ENCODE data around the gene LENG1. TPM values are rescaled to one million over a fixed set of nuclear protein-coding genes. Genes with fewer than 3 reads are reported as not detected.

Gene LENG1
- polyA plus RNA-seq, 3 donors: 7.5 to 10.5 (median 9.8) TPM

DNA sequence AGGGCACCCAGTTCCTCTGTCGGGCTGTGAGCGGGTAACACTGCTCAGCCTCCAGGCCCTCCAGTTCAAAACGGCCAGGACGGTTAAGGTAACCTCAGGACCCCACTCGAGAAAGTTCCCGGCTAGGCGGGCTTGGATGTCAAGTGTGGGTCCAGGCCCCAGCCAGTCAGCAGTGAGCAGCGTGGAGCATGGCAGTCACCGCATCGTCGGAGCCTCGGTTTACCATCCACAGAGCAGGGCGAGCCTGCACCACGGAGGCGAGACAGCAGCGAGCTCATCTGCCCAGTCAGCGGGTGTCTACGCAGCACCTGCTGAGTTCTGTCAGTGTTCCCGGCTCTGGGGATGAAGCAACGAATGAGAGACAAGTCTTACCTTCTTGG, 29.9 kb downstream of the LENG1 start:
- DNase-seq (ENCODE audit: extremely low read depth in 1 of 11, low read depth in 9 of 11, low spot score in 4 of 11): no peak

DNA sequence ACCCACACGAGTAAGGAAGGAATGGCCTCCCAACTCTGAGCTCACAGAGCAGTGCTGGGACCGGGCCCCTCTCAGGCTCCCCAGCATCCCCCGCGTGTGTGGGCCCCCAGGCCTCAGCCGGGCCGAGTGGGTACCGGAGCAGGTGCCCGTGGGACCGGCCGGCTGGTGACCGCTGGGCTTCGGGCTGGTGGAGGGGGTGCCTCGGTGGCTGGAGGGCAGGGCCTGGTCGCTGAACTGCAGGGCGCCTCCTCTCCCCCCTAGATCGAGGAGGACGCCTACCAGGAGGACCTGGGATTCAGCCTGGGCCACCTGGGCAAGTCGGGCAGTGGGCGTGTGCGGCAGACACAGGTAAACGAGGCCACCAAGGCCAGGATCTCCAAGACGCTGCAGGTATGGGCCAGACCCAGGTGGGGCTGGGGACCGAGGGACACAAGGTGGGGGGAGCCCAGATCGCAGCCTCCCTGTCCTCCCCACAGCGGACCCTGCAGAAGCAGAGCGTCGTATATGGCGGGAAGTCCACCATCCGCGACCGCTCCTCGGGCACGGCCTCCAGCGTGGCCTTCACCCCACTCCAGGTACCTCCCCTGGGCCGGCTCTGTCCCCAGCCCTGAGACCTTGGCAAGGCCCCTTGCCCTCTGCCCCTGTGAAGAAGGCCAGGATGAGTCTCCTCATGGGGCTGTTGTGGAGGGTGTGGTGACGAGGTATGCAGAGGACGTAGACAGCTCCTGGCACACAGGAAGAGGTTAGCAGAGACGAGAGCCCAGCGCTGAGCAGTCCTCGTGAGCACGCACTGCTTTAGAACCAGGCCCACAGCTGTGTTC, 30.5 kb downstream of the LENG1 start:
- no peak for DNase-seq (ENCODE audit: extremely low read depth in 1 of 11, low read depth in 9 of 11, low spot score in 4 of 11)

DNA sequence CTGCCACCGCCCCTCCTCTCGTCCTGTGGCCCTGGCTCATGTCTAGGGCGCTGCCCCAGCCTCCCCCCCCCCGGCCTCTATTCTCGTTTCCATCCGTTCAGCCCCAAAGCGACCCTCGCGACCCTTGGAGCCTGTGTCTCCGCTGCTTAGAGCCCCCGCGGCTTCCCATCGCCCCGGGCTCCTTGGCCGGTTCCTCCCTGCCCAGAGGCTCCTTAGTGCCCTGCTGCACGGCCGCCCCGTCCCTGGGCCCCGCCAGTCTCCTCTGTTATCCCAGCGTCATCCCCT, 31.1 kb downstream of the LENG1 start:
- no peak for DNase-seq (ENCODE audit: extremely low read depth in 1 of 11, low read depth in 9 of 11, low spot score in 4 of 11)

DNA sequence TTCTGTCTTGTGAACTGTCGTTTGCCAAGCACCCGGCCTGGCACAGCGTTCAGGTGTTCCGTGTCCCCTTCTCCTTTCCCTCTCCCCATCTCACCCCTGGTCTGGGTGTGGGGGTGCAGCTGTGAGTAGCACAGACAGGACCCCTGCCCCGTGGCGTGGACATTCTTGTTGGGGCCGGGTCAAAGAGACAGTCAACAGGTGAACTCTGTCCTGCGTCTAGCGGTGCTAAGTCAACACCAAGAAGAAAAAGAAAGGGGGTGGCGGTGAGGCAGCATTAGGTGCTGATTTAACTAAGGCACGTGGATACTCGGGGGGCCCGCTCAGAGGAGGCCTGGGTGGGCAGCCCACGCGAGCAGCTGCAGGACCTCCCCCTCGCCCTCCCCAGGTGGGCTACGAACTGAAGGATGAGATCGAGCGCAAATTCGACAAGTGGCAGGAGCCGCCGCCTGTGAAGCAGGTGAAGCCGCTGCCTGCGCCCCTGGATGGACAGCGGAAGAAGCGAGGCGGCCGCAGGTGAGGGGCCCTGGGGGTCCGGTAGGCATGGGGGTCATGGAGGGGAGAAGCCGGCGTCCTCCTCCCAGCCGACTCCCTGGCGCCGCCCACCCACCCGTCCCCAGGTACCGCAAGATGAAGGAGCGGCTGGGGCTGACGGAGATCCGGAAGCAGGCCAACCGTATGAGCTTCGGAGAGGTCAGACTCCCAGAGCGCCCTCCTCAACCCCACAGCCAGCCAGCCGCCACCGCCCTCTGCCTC, 31.7 kb downstream of the LENG1 start:
- DNase-seq (ENCODE audit: extremely low read depth in 1 of 11, low read depth in 9 of 11, low spot score in 4 of 11): no peak

DNA sequence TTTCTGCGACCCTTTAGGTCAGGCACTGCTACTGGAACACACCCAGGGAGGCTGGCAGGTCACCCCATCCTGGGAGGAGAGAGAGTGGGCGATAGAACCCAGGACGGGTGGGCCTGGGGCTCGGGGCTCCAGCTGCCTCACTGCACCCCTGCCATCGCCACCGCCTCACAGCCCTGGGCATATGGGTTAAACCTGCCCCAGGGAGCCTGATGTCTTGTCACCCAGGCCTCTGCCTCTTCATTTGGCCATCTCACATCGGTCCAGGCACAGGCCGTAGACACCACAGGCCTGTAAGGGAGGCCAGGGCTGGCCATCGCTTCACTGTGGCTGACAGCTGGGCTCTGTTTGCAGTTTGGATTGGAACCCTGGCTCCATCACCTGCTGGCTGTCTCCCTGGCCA, 33.8 kb downstream of the LENG1 start:
- no peak for DNase-seq (ENCODE audit: extremely low read depth in 1 of 11, low read depth in 9 of 11, low spot score in 4 of 11)

DNA sequence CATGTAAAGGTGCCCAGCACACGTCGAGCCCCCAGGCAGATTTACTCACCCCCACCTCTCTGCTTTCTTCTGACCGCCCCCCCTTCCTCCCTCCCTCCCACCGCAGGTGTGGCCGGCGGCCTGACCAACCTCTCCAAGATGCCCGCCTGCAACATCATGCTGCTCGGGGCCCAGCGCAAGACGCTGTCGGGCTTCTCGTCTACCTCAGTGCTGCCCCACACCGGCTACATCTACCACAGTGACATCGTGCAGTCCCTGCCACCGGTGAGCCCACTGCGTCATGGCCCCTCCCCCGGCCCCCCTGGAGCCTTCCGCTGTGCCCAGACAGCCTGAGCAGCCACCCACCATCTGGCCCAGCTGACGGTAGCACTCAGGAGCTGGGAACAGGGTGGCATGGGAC, 35.1 kb downstream of the LENG1 start:
- DNase-seq (ENCODE audit: extremely low read depth in 1 of 11, low read depth in 9 of 11, low spot score in 4 of 11): no peak

DNA sequence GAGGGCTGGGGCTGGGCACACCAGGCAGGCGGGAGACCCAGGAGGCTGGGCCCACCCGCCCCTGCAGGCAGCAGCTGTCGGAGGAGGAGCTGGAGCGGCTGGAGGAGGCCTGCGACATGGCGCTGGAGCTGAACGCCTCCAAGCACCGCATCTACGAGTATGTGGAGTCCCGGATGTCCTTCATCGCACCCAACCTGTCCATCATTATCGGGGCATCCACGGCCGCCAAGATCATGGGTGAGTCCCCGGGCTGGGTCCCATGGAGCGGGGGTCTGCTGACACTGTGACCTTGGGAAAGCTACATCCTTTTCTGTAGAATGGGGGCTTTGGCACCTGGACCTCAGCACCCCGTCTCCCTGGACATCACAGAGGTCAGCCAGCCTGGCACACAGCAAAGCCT, 35.8 kb downstream of the LENG1 start:
- DNase-seq (ENCODE audit: extremely low read depth in 1 of 11, low read depth in 9 of 11, low spot score in 4 of 11): no peak

DNA sequence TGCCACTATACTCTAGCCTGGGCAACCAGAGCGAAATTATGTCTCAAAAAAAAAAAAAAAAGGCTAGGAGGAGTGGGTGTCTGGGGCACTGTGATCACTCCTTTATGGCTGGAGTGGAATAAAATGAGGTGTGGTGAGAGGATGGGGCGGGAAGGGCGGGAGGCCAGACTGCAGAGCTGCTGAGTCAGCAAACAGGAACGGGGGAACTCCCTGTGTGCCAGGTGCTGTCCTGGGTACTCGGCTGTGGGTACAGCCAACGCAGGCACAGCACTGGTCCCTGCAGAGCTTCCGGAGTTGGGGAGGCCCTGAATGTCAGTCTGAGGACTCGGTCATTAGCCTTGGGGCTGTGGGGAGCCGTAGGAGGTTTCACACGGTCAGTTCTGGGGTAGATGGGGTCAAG, 38.3 kb downstream of the LENG1 start:
- DNase-seq (ENCODE audit: extremely low read depth in 1 of 11, low read depth in 9 of 11, low spot score in 4 of 11): no peak

DNA sequence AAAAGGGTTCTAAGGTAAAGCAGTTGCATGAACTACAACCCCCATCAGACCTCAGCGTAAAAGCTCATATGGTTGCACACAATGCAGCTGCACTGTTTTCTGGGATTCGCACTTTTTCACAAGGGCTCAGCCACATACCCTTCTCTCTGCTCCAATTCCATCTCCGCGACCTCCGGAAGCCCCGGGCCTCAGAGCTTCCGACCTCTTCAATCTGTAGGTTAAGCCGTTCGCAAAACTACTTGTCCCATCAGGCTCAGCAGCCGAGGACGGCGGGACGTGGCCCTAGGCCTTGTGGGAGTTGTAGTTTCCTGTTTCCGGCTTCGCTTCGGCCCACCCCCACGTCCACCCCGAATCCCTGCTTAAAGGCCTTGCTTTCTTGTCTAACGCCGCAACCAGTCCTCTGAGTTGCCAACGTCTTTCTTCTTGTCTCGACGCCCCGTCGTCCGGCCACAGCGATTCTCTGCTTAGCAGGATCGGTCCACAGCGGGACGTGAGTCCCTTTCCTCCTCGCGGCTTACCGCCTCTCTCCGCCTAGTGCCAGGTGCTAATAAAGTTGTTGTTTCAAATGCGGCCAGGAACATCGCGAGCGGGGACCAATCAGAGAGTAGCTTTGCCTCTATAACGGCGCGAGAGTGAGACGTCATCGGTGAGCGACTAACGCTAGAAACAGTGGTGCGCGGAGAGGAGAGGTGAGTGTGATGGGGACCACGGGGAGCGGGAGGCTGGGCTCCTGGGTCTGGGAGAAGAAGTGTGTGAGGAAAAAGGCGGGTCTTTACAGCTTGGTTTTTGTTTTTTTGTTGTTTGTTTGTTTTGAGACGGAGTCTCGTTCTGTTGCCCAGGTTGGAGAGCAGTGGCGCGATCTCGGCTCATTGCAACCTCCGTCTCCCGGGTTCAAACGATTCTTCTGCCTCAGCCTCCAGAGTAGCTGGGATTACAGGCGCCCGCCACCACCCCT, 44.1 kb downstream of the LENG1 start, which contains the start of the genes PRPF31 and TFPT:
Gene PRPF31 (plus strand): TSS at position 646 of the 955 bp plus-strand sequence. CDS start 2,525 bp downstream, outside the sequence.
Gene TFPT (minus strand): TSS at position 549 of the 955 bp plus-strand sequence. CDS start 388 bp downstream, at position 161.
- peak; percentile 96 to 99 (median 98) for DNase-seq (ENCODE audit: extremely low read depth in 1 of 11, low read depth in 9 of 11, low spot score in 4 of 11)

DNA sequence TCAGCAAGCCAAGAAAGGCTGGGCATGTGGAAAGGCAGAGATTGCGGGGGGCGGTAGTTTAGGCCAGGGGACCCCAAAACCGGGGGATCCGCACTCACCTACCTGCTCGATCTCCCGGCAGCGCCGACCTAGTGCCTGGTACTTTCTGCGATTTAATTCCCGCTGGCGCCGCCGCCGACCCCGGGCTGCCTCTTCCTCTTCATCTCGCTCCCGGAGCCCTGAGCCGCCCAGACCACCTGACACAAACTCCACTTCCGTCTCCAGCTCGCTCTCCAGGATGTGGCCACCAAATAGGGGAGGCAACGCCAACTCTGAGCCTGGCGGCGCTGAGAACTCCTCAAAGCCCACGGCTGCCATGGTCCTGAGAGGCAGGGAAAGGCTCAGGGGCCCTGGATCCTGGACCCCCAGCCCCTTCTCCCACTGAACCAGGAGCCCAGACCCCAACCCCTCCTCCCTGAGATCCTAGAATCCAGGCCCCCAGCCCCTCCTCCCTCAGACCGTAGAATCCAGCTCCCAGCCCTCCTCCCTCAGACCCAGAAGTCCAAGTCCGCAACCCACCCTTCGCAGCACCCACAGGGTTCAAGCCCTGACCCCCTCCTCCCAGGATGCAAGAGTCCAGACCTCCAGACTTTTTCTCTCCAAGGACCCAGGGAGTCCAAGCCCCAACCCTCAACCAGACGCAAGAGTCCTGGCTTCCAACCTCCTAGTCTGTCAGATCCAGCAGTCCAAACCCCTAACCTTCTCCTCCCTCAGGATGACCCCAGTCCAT, 45.0 kb downstream of the LENG1 start:
- no peak for DNase-seq (ENCODE audit: extremely low read depth in 1 of 11, low read depth in 9 of 11, low spot score in 4 of 11)

DNA sequence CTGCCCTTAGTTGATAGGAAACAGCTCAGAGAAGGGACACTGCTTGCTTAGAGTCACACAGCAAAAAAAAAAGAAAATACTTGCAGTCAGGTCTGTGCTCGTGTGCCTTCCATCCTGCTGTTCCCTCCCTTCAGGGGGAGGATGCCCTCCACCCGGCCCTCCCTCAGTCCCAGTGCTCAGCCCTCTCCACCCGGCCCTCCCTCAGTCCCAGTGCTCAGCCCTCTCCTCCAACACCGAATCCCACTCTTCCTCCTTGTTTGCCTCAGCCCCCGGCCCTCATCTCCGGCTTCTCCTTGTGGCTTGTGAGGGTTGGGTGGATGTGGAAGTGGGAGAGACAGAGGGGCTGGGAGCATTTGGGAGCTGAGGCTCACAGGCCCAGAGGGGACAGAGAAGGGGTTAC, 49.9 kb downstream of the LENG1 start:
- DNase-seq (ENCODE audit: extremely low read depth in 1 of 11, low read depth in 9 of 11, low spot score in 4 of 11): no peak

DNA sequence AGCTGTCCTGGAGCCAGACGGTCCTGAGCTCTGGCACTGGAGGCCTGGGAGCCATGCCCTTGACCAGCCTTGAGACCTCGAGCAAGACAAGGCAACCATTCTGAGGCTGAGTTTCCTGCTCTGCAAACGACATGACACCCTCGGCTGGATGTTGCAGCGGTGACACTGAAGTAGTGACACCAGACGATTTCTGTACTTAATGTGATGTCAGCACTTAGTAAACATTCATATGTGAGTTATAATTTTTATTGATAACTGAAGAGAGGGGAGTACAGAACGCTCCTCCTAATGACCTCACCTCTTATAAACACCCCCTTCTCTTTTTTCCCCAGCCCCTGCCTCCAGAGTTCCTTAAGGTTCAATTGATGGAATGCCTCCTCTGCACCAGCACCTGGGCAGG, 51.0 kb downstream of the LENG1 start:
- DNase-seq (ENCODE audit: extremely low read depth in 1 of 11, low read depth in 9 of 11, low spot score in 4 of 11): no peak

DNA sequence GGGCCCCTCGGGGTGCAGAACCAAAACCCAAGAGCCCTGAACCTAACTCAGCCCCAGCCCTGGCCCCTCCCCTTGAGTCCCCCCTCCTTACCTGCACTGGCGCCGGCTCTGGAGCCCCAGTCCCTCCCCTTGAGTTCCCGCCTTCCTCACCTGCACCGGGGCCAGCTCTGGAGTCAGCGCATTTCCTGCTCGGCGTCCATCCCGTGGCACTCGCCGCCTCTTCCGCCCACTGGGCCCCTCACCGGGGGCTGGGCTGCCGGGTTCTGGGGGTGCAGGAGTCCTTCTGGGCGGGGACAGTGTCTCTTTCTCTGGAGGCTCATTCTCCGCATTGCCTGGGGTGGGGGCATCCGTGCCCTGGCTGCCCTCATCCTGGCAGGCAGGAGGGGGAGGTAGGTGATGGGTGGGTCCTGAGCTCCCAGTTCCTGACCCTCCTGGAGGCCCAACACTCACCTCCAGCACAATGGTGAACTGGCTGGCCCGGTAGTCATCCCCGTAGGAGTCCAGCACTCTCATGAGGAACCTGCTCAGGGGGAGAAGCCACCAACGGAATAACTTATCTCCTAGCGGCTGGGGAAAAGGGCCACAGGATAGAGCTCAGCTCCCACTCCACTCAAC, 51.5 kb downstream of the LENG1 start:
- DNase-seq (ENCODE audit: extremely low read depth in 1 of 11, low read depth in 9 of 11, low spot score in 4 of 11): no peak

DNA sequence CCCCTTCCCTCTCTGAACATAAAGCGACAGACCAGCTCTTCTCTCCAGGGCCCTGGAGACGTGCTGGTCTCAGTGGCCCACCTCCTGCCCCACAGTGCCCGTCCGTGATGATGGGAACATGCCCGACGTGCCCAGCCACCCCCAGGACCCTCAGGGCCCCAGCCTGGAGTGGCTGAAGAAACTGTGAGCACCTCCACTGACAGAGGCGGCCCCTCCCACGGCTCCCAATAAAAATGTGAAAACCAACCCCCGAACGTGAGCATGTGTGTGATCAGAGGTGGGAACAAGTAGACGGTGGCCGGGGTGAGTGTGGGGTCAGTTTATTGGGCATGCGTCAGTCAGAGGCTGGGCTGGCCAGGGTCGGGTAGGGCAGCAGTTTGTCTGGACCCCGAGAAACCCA, 52.8 kb downstream of the LENG1 start:
- no peak for DNase-seq (ENCODE audit: extremely low read depth in 1 of 11, low read depth in 9 of 11, low spot score in 4 of 11)

DNA sequence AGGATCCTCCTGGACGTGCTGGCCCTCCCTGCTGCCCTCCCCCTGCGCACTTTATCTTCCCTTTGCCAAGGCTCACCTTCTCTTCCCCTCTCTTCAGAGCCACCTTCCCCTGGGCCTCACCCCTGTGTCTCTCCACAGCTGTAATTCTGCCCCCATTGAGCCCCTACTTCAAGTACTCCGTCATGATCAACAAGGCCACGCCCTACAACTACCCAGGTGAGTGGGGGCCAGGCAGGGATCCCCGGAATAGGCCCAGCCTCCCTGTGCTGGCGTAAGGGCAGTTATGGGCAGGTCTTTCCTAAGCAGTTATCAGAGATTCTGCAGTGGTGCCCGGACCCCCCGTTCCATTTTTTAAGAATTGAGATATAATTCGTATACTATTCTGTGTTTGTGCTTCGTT, 53.7 kb downstream of the LENG1 start:
- DNase-seq (ENCODE audit: extremely low read depth in 1 of 11, low read depth in 9 of 11, low spot score in 4 of 11): no peak
